GM18873 (cell line): ENCODE results near the gene R3HDML.
"Not testable (repeated sequence)": the region's sequence is repeated elsewhere in the genome, so short reads cannot be mapped to it uniquely, and the experiment has no call there.

Source experiments
- ATAC-seq: cut with Tn5 transposase; IDR thresholded peaks from one replicate; pipeline ENCODE4 v1.9.1; 2021; ENCODE audit warnings: mild to moderate bottlenecking, moderate library complexity, moderate number of reproducible peaks; ENCODE audit not compliant: unreplicated experiment, low FRiP score

R3HDML gene

GRCh38 chr20:44326391-44327159 is 10.3 kb upstream of the R3HDML start:
- ATAC-seq: no peak

- not testable (repeated sequence) for ATAC-seq
These were observed 9.1 kb upstream of the R3HDML start for GRCh38 chr20:44327748-44328147.

- no peak for ATAC-seq
These were observed 8.4 kb upstream of the R3HDML start for GRCh38 chr20:44328428-44328827.

- no peak for ATAC-seq
These were observed 5.6 kb upstream of the R3HDML start for GRCh38 chr20:44331201-44331600.

- no peak for ATAC-seq
These were observed 2.5 kb upstream of the R3HDML start for GRCh38 chr20:44334306-44334705.

- ATAC-seq: no peak
These were observed 2.1 kb upstream of the R3HDML start for GRCh38 chr20:44334709-44335108.

- ATAC-seq: no peak
These were observed 1.2 kb upstream of the R3HDML start for GRCh38 chr20:44335675-44336074.

GRCh38 chr20:44336086-44336485 is 757 bp upstream of the R3HDML start:
- no peak for ATAC-seq

- ATAC-seq: no peak
These were observed 5.4 kb downstream of the R3HDML start for GRCh38 chr20:44342248-44342647.

- ATAC-seq: no peak
These were observed 6.4 kb downstream of the R3HDML start for GRCh38 chr20:44343162-44343675.

- no peak for ATAC-seq
These were observed 7.9 kb downstream of the R3HDML start for GRCh38 chr20:44344723-44345122.

GRCh38 chr20:44345147-44345546 is 8.3 kb downstream of the R3HDML start:
- ATAC-seq: no peak

- not testable (repeated sequence) for ATAC-seq
These were observed 9.1 kb downstream of the R3HDML start for GRCh38 chr20:44345941-44346340.

GRCh38 chr20:44348168-44348659 is 11.4 kb downstream of the R3HDML start:
- ATAC-seq: no peak

- no peak for ATAC-seq
These were observed 12.5 kb downstream of the R3HDML start for GRCh38 chr20:44349349-44349748.

- ATAC-seq: no peak
These were observed 13.7 kb downstream of the R3HDML start for GRCh38 chr20:44350567-44350966.

GRCh38 chr20:44354979-44355497 is 18.2 kb downstream of the R3HDML start:
- ATAC-seq: no peak

GRCh38 chr20:44355498-44356352 is 18.9 kb downstream of the R3HDML start, which contains the start of gene HNF4A:
TSS of gene HNF4A (plus strand) at chr20:44355699. CDS start at chr20:44355805, 106 bp downstream.
- ATAC-seq: no peak

GRCh38 chr20:44356353-44356723 is 19.5 kb downstream of the R3HDML start:
- ATAC-seq: no peak

GRCh38 chr20:44357020-44357419 is 20.2 kb downstream of the R3HDML start:
- ATAC-seq: no peak

GRCh38 chr20:44357555-44358125 is 20.8 kb downstream of the R3HDML start:
- no peak for ATAC-seq
